K562 (cell line): Measurements from ENCODE around the gene PDLIM7. TPM values are rescaled to one million over a fixed set of nuclear protein-coding genes. Genes with fewer than 3 reads are reported as not detected.

ENCODE experiments used
- BDP1 ChIP-seq: IDR thresholded peaks from 3 replicates; pipeline ENCODE4 v1.6.1; 2011; ENCODE audit not compliant: insufficient read length, insufficient read depth
- CEBPZ ChIP-seq: fragments of 150-350 bp; IDR thresholded peaks from 2 replicates; pipeline ENCODE4 v1.6.1; 2014; ENCODE audit warnings: low read depth, mild to moderate bottlenecking, low read length, borderline replicate concordance
- CXXC5 ChIP-seq: fragments of 250-450 bp; sonication (Bioruptor Pico); IDR thresholded peaks from 2 replicates; pipeline ENCODE4 v1.8.0; 2022; ENCODE audit warnings: inconsistent platforms, mild to moderate bottlenecking, moderate library complexity
- GABPA ChIP-seq: fragments of 200-800 bp; sonication (Bioruptor generic); conservative IDR thresholded peaks from 2 replicates; pipeline ENCODE4 v1.6.1; 2016; ENCODE audit warnings: low read depth, missing genetic modification characterization, missing compliant biosample characterization
- GABPB1 ChIP-seq: sonication (generic); formaldehyde crosslinking; IDR thresholded peaks from 2 replicates; pipeline ENCODE4 v1.8.0; 2022; ENCODE audit warnings: mild to moderate bottlenecking, missing genetic modification reagents
- HEY1 ChIP-seq: fragments of 250-450 bp; sonication (Bioruptor Pico); IDR thresholded peaks from 2 replicates; pipeline ENCODE4 v1.5.0; 2020; ENCODE audit warnings: mild to moderate bottlenecking, moderate library complexity, borderline replicate concordance
- NELFE ChIP-seq: IDR thresholded peaks from 2 replicates; pipeline ENCODE4 v1.6.1; 2011; ENCODE audit warnings: mild to moderate bottlenecking; ENCODE audit not compliant: insufficient read depth, insufficient read length
- RCOR1 ChIP-seq, 2 experiments: IDR thresholded peaks; 2 replicates each; pipeline ENCODE4 v1.6.1; 2012; ENCODE audit warnings: low read depth in 2 of 2, low read length in 2 of 2, borderline replicate concordance in 1 of 2, improper control_type of control experiment in 1 of 2
- TAF7 ChIP-seq: fragments of 450-650 bp; IDR thresholded peaks from 2 replicates; pipeline ENCODE4 v1.6.1; 2016; ENCODE audit warnings: missing genetic modification characterization, missing compliant biosample characterization
- TCF3 ChIP-seq: sonication (generic); formaldehyde crosslinking; IDR thresholded peaks from 2 replicates; pipeline ENCODE4 v1.4.0; 2020; ENCODE audit warnings: mild to moderate bottlenecking, missing genetic modification reagents
- YBX1 ChIP-seq: fragments of 450-650 bp; IDR thresholded peaks from 2 replicates; pipeline ENCODE4 v1.7.1; 2016; ENCODE audit warnings: mild to moderate bottlenecking
- ZNF121 ChIP-seq: sonication (generic); formaldehyde crosslinking; conservative IDR thresholded peaks from 2 replicates; pipeline ENCODE4 v1.8.0; 2022; ENCODE audit warnings: missing genetic modification reagents
- ZNF398 ChIP-seq: fragments of 250-450 bp; sonication (Bioruptor Pico); IDR thresholded peaks from 2 replicates; pipeline ENCODE4 v1.8.0; 2021; ENCODE audit warnings: moderate library complexity, mild to moderate bottlenecking, inconsistent platforms
- polyA plus RNA-seq, 8 experiments: library from polyadenylated mRNA; depleted of rRNA in 4 of 8; stranded (reverse) in 5 of 8; unstranded in 3 of 8; fragments of >200 nt; fragmentation: Nextera tagmentation in 2 of 8; fragmentation: Illumina TruSeq in 1 of 8; extraction: Ambion mirVana in 2 of 8; extraction: Trizol in 1 of 8; gene quantifications; 2 replicates each; pipeline versions ENCODE4 v1.2.1 to v1.2.3, GENCODE V29; 2011 to 2014; ENCODE audit warnings: inconsistent platforms in 1 of 8, missing spikeins in 1 of 8
- total RNA-seq, 7 experiments: library from RNA; depleted of rRNA in 6 of 7; stranded (reverse); fragments of >200 nt in 6 of 7; fragmentation: Illumina TruSeq in 2 of 7; extraction: Trizol in 2 of 7; gene quantifications; 2 replicates each; pipeline versions ENCODE4 v1.2.1 to v1.2.3, GENCODE V29; 2011 to 2021; ENCODE audit warnings: low replicate concordance in 1 of 7
- TF ChIP-seq, protein P1 (sequence below): sonication (generic); formaldehyde crosslinking; IDR thresholded peaks from 2 replicates; pipeline ENCODE4 v1.8.0; 2022; ENCODE audit warnings: missing genetic modification reagents, mild to moderate bottlenecking, borderline replicate concordance

The PDLIM7 gene
- total and polyA plus RNA-seq, 9 of the 15 experiments (the other 6 are each of a cell fraction or from before 2014, with no cell fraction given), result 2.1 to 124 (median 32.6) TPM

GRCh38 chr5:177498013-177498787, 796 bp upstream of the PDLIM7 start (continued):
- peak; percentile 67 for TF ChIP-seq GABPA (tag)
- no peak for TF ChIP-seq YBX1
- TF ChIP-seq BDP1, result no peak
- no peak for TF ChIP-seq ZNF398 (CRISPR knock-in tag)
- TF ChIP-seq GABPB1, result peak; percentile 59; the same call in 1 of the 2 replicates
- TF ChIP-seq, protein P1, sequence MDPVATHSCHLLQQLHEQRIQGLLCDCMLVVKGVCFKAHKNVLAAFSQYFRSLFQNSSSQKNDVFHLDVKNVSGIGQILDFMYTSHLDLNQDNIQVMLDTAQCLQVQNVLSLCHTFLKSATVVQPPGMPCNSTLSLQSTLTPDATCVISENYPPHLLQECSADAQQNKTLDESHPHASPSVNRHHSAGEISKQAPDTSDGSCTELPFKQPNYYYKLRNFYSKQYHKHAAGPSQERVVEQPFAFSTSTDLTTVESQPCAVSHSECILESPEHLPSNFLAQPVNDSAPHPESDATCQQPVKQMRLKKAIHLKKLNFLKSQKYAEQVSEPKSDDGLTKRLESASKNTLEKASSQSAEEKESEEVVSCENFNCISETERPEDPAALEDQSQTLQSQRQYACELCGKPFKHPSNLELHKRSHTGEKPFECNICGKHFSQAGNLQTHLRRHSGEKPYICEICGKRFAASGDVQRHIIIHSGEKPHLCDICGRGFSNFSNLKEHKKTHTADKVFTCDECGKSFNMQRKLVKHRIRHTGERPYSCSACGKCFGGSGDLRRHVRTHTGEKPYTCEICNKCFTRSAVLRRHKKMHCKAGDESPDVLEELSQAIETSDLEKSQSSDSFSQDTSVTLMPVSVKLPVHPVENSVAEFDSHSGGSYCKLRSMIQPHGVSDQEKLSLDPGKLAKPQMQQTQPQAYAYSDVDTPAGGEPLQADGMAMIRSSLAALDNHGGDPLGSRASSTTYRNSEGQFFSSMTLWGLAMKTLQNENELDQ (CRISPR knock-in tag), result no peak
- no peak for TF ChIP-seq CEBPZ
- no peak for TF ChIP-seq RCOR1 (IDR thresholded peaks at IDR 0.05; ENCODE audit: borderline replicate concordance in 1 of 2, low read depth in 2 of 2, low read length in 2 of 2)
- no peak for TF ChIP-seq NELFE
- TF ChIP-seq TAF7 (tag), result no peak
- TF ChIP-seq HEY1 (CRISPR knock-in tag), result no peak
- TF ChIP-seq ZNF121, result no peak
- TF ChIP-seq CXXC5 (CRISPR knock-in tag), result no peak
- TF ChIP-seq TCF3 (CRISPR knock-in tag), result peak; percentile 72
